Transverse colon (tissue), 3 donors: ENCODE data around the gene AKAP9.
"Not testable (repeated sequence)": the region's sequence is repeated elsewhere in the genome, so short reads cannot be mapped to it uniquely, and the experiment has no call there.

Experiments
- CTCF ChIP-seq, 5 experiments: fragments of 200-600 bp in 3 of 5; fragments of 450-650 bp in 2 of 5; sonication (generic) in 3 of 5; IDR thresholded peaks; 1 replicate in 2 of 5; 2 replicates in 3 of 5; pipeline ENCODE4 v1.5.1; 2016 to 2017; ENCODE audit warnings: antibody characterized with exemption in 5 of 5, inconsistent platforms in 3 of 5, mild to moderate bottlenecking in 2 of 5, moderate library complexity in 1 of 5
- POLR2A ChIP-seq: fragments of 450-650 bp; IDR thresholded peaks from one replicate; pipeline ENCODE4 v1.6.1; 2016; ENCODE audit warnings: antibody characterized with exemption, mild to moderate bottlenecking, moderate library complexity

DNA sequence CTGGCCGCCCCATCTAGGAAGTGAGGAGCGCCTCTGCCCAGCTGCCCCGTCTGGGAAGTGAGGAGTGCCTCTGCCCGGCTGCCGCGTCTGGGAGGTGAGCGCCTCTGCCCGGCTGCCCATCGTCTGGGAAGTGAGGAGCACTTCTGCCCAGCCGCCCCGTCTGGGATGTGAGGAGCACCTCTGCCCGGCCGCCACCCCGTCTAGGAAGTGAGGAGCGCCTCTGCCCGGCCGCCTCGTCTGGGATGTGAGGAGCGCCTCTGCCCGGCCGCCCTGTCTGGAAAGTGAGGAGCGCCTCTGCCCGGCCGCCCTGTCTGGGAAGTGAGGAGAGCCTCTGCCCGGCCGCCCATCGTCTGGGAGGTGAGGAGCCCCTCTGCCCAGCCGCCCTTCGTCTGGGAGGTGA is 86.5 kb downstream of the AKAP9 start:
- TF ChIP-seq POLR2A; CTCF (IDR thresholded peaks at IDR 0.05): not testable (repeated sequence)
